Measurements from ENCODE around the gene LINC01488. TPM values are rescaled to one million over a fixed set of nuclear protein-coding genes. Genes with fewer than 3 reads are reported as not detected.

LINC01488 gene
- total and polyA plus RNA-seq, 4 donors = not detected

GRCh38 chr11:69491071-69492031 is 9.9 kb downstream of the LINC01488 start:
- H3K36me3 ChIP-seq (ENCODE audit: control insufficient read depth, insufficient read depth, low read length) = no peaks in the 10 kb centered on the region
- 93% methylated on average over 18 of the region's 22 CpGs for WGBS (ENCODE audit: insufficient coverage)
- no peak overlapping the region for H3K27ac ChIP-seq (ENCODE audit: low read depth, low read length)
- no peak for DNase-seq (ENCODE audit: low read depth in 4 of 6, low spot score in 6 of 6)
- no peaks in the 10 kb centered on the region for H3K9me3 ChIP-seq (ENCODE audit: control insufficient read depth, insufficient read depth, low read length)
- no peaks in the 10 kb centered on the region for H3K27me3 ChIP-seq (ENCODE audit: control insufficient read depth, insufficient read depth, low read length)
- H3K4me3 ChIP-seq (ENCODE audit: low read depth, low read length) = no peak overlapping the region
- peaks cover 57% of the 10 kb centered on the region for H3K4me1 ChIP-seq (ENCODE audit: control insufficient read depth, insufficient read depth, low read length)

GRCh38 chr11:69492201-69492991 is 10.9 kb downstream of the LINC01488 start:
- DNase-seq (ENCODE audit: low read depth in 4 of 6, low spot score in 6 of 6) = no peak
- Histone ChIP-seq H3K4me1 (ENCODE audit: control insufficient read depth, insufficient read depth, low read length) (peaks cover 57% of the 10 kb centered on the region), H3K27ac (ENCODE audit: low read depth, low read length) (no peak overlapping the region), H3K27me3 (ENCODE audit: control insufficient read depth, insufficient read depth, low read length) (no peaks in the 10 kb centered on the region), H3K4me3 (ENCODE audit: low read depth, low read length) (no peak overlapping the region), H3K36me3 (ENCODE audit: control insufficient read depth, insufficient read depth, low read length) (no peaks in the 10 kb centered on the region), H3K9me3 (ENCODE audit: control insufficient read depth, insufficient read depth, low read length) (no peaks in the 10 kb centered on the region)
- WGBS (ENCODE audit: insufficient coverage) = 85% methylated on average over 21 of the region's 27 CpGs

GRCh38 chr11:69493931-69494821 is 12.7 kb downstream of the LINC01488 start:
- no peak overlapping the region for H3K4me3 ChIP-seq (ENCODE audit: low read depth, low read length)
- H3K27me3 ChIP-seq (ENCODE audit: control insufficient read depth, insufficient read depth, low read length) = no peaks in the 10 kb centered on the region
- no peaks in the 10 kb centered on the region for H3K9me3 ChIP-seq (ENCODE audit: control insufficient read depth, insufficient read depth, low read length)
- no peak overlapping the region for H3K27ac ChIP-seq (ENCODE audit: low read depth, low read length)
- DNase-seq (ENCODE audit: low read depth in 4 of 6, low spot score in 6 of 6) = no peak
- no peaks in the 10 kb centered on the region for H3K36me3 ChIP-seq (ENCODE audit: control insufficient read depth, insufficient read depth, low read length)
- 83% methylated on average over 27 of the region's 27 CpGs for WGBS (ENCODE audit: insufficient coverage)
- H3K4me1 ChIP-seq (ENCODE audit: control insufficient read depth, insufficient read depth, low read length) = peaks cover 52% of the 10 kb centered on the region

GRCh38 chr11:69494851-69495250 is 13.4 kb downstream of the LINC01488 start:
- peaks cover 52% of the 10 kb centered on the region for H3K4me1 ChIP-seq (ENCODE audit: control insufficient read depth, insufficient read depth, low read length)
- H3K36me3 ChIP-seq (ENCODE audit: control insufficient read depth, insufficient read depth, low read length) = no peaks in the 10 kb centered on the region
- no peak overlapping the region for H3K27ac ChIP-seq (ENCODE audit: low read depth, low read length)
- H3K9me3 ChIP-seq (ENCODE audit: control insufficient read depth, insufficient read depth, low read length) = no peaks in the 10 kb centered on the region
- no peak overlapping the region for H3K4me3 ChIP-seq (ENCODE audit: low read depth, low read length)
- WGBS (ENCODE audit: insufficient coverage) = 96% methylated on average over 7 of the region's 7 CpGs
- DNase-seq (ENCODE audit: low read depth in 4 of 6, low spot score in 6 of 6) = no peak
- no peaks in the 10 kb centered on the region for H3K27me3 ChIP-seq (ENCODE audit: control insufficient read depth, insufficient read depth, low read length)

GRCh38 chr11:69495441-69496201 is 14.2 kb downstream of the LINC01488 start:
- Histone ChIP-seq H3K36me3 (ENCODE audit: control insufficient read depth, insufficient read depth, low read length) (no peaks in the 10 kb centered on the region), H3K27ac (ENCODE audit: low read depth, low read length) (peak overlapping the region; percentile 89), H3K4me3 (ENCODE audit: low read depth, low read length) (no peak overlapping the region), H3K9me3 (ENCODE audit: control insufficient read depth, insufficient read depth, low read length) (no peaks in the 10 kb centered on the region), H3K4me1 (ENCODE audit: control insufficient read depth, insufficient read depth, low read length) (peaks cover 56% of the 10 kb centered on the region), H3K27me3 (ENCODE audit: control insufficient read depth, insufficient read depth, low read length) (no peaks in the 10 kb centered on the region)
- no peak for DNase-seq (ENCODE audit: low read depth in 4 of 6, low spot score in 6 of 6)
- WGBS (ENCODE audit: insufficient coverage) = 96% methylated on average over 10 of the region's 12 CpGs

GRCh38 chr11:69496202-69496557 is 14.7 kb downstream of the LINC01488 start:
- Histone ChIP-seq H3K36me3 (ENCODE audit: control insufficient read depth, insufficient read depth, low read length) (no peaks in the 10 kb centered on the region), H3K27ac (ENCODE audit: low read depth, low read length) (peak overlapping the region; percentile 89), H3K4me1 (ENCODE audit: control insufficient read depth, insufficient read depth, low read length) (peaks cover 56% of the 10 kb centered on the region), H3K9me3 (ENCODE audit: control insufficient read depth, insufficient read depth, low read length) (no peaks in the 10 kb centered on the region), H3K27me3 (ENCODE audit: control insufficient read depth, insufficient read depth, low read length) (no peaks in the 10 kb centered on the region), H3K4me3 (ENCODE audit: low read depth, low read length) (no peak overlapping the region)
- WGBS (ENCODE audit: insufficient coverage) = 83% methylated on average over 3 of the region's 10 CpGs
- no peak for DNase-seq (ENCODE audit: low read depth in 4 of 6, low spot score in 6 of 6)

GRCh38 chr11:69496631-69497220 is 15.3 kb downstream of the LINC01488 start:
- Histone ChIP-seq H3K27ac (ENCODE audit: low read depth, low read length) (peak overlapping the region; percentile 89), H3K9me3 (ENCODE audit: control insufficient read depth, insufficient read depth, low read length) (no peaks in the 10 kb centered on the region), H3K4me1 (ENCODE audit: control insufficient read depth, insufficient read depth, low read length) (peaks cover 56% of the 10 kb centered on the region), H3K27me3 (ENCODE audit: control insufficient read depth, insufficient read depth, low read length) (no peaks in the 10 kb centered on the region), H3K36me3 (ENCODE audit: control insufficient read depth, insufficient read depth, low read length) (no peaks in the 10 kb centered on the region), H3K4me3 (ENCODE audit: low read depth, low read length) (no peak overlapping the region)
- DNase-seq (ENCODE audit: low read depth in 4 of 6, low spot score in 6 of 6) = no peak
- WGBS (ENCODE audit: insufficient coverage) = 75% methylated on average over 6 of the region's 12 CpGs

- no peaks in the 10 kb centered on the region for H3K27me3 ChIP-seq (ENCODE audit: control insufficient read depth, insufficient read depth, low read length)
- WGBS (ENCODE audit: insufficient coverage) = 9% methylated on average over 11 of the region's 19 CpGs
- peak overlapping the region; percentile 89 for H3K27ac ChIP-seq (ENCODE audit: low read depth, low read length)
- peak in 5 of 6 donors; percentile 19 to 83 (median 48) for DNase-seq (ENCODE audit: low read depth in 4 of 6, low spot score in 6 of 6)
- no peaks in the 10 kb centered on the region for H3K36me3 ChIP-seq (ENCODE audit: control insufficient read depth, insufficient read depth, low read length)
- H3K4me1 ChIP-seq (ENCODE audit: control insufficient read depth, insufficient read depth, low read length) = peaks cover 56% of the 10 kb centered on the region
- H3K4me3 ChIP-seq (ENCODE audit: low read depth, low read length) = no peak overlapping the region
- H3K9me3 ChIP-seq (ENCODE audit: control insufficient read depth, insufficient read depth, low read length) = no peaks in the 10 kb centered on the region
Observed at GRCh38 chr11:69497221-69497787, 15.8 kb downstream of the LINC01488 start.
